Thoracic aorta endothelial cell (primary cell): ENCODE data around the gene IYD. TPM values are rescaled to one million over a fixed set of nuclear protein-coding genes. Genes with fewer than 3 reads are reported as not detected.

Experiments used
- small RNA-seq: library from RNA; depleted of rRNA; stranded (forward); fragments of <200 nt; gene quantifications from one replicate; pipeline ENCODE3, GENCODE V24; 2012
- total RNA-seq: library from RNA; depleted of rRNA; stranded (reverse); fragments of >200 nt; gene quantifications from 2 replicates; pipeline ENCODE4 v1.2.3, GENCODE V29; 2012

The IYD gene, protein sequence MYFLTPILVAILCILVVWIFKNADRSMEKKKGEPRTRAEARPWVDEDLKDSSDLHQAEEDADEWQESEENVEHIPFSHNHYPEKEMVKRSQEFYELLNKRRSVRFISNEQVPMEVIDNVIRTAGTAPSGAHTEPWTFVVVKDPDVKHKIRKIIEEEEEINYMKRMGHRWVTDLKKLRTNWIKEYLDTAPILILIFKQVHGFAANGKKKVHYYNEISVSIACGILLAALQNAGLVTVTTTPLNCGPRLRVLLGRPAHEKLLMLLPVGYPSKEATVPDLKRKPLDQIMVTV
- not detected in 2 replicates for total RNA-seq

DNA sequence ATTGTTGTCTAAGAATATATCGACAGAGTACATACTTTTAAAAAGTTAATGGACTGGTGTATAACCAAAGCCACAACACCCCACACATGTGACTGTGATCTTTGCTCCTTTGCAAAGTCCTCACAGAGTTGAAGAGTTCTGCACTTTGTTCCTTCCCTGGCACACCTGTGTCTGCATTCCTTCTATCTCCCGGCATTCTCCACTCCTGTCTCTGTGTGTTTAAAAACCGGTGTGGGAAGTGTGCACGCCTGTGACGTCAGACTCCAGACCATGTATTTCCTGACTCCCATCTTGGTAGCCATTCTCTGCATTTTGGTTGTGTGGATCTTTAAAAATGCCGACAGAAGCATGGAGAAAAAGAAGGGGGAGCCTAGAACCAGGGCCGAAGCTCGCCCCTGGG is at the start of gene IYD:
IYD (plus strand) TSS at position 251 of the 400 bp plus-strand sequence; CDS start at position 271, 20 bp downstream.

Small RNAs within 50 kb of the gene (small RNA-seq; reads per million reads assigned to genes)
- gene RNU4-7P, result 0.49 reads per million

Other genes with a start within 250 kb of the IYD start
- gene PPP1R14C, start 226.0 kb upstream of the IYD start, total RNA-seq, result not detected in 2 replicates
- gene PLEKHG1, start 230.9 kb downstream of the IYD start, total RNA-seq, result 78.7 and 87.0 TPM in 2 replicates